Uterus (tissue), 4 donors: ENCODE data around the gene CBR4. TPM values are rescaled to one million over a fixed set of nuclear protein-coding genes. Genes with fewer than 3 reads are reported as not detected.
"Not testable (repeated sequence)": the region's sequence is repeated elsewhere in the genome, so short reads cannot be mapped to it uniquely, and the experiment has no call there.

Source experiments
- DNase-seq, 2 donors: peaks; one replicate each; pipeline ENCODE4 v3.0.0-alpha.2; 2019 to 2020
- H3K27ac ChIP-seq, 2 donors: fragments of 200-600 bp; sonication (generic); 1 replicate in 1 of 2; 2 replicates in 1 of 2; pipeline ENCODE4 v1.5.1; 2016 to 2018
- H3K27me3 ChIP-seq, 2 donors: fragments of 200-600 bp; sonication (generic); one replicate each; pipeline ENCODE4 v1.5.1; 2018 to 2019; ENCODE audit warnings: control low read depth in 1 of 2
- H3K36me3 ChIP-seq, 2 donors: fragments of 200-600 bp; sonication (generic); one replicate each; pipeline ENCODE4 v1.5.1; 2019; ENCODE audit warnings: control low read depth in 1 of 2
- H3K4me1 ChIP-seq, 2 donors: fragments of 200-600 bp; sonication (generic); one replicate each; pipeline ENCODE4 v1.5.1; 2018 to 2019; ENCODE audit warnings: control low read depth in 1 of 2
- H3K4me3 ChIP-seq, 2 donors: fragments of 200-600 bp; sonication (generic); 1 replicate in 1 of 2; 2 replicates in 1 of 2; pipeline ENCODE4 v1.5.1; 2018 to 2019; ENCODE audit warnings: mild to moderate bottlenecking in 1 of 2
- H3K9me3 ChIP-seq, 2 donors: fragments of 200-600 bp; sonication (generic); one replicate each; pipeline ENCODE4 v1.5.1; 2019; ENCODE audit warnings: control low read depth in 1 of 2
- CTCF ChIP-seq, 4 experiments: fragments of 200-600 bp in 2 of 4; fragments of 450-650 bp in 2 of 4; sonication (generic) in 2 of 4; IDR thresholded peaks; one replicate each; pipeline ENCODE4 v1.5.1; 2016 to 2019; ENCODE audit warnings: antibody characterized with exemption in 4 of 4, mild to moderate bottlenecking in 2 of 4, moderate library complexity in 1 of 4
- POLR2A ChIP-seq, 2 donors: fragments of 450-650 bp; IDR thresholded peaks; one replicate each; pipeline ENCODE4 v1.6.1; 2016; ENCODE audit warnings: antibody characterized with exemption in 2 of 2, mild to moderate bottlenecking in 1 of 2, moderate library complexity in 1 of 2
- intact Hi-C: fragments of 100-400 bp; cut with DNase I; formaldehyde crosslinking; loops from one replicate; pipeline ENCODE4 v1.15.1; 2023; ENCODE audit warnings: low total_unique reads
- total RNA-seq, 4 donors: library from RNA; depleted of rRNA in 3 of 4; stranded (reverse); fragments of >200 nt in 3 of 4; gene quantifications; one replicate each; pipeline versions ENCODE4 v1.1.0 to v1.2.4, GENCODE V29; 2014 to 2023
- donor health status: DM: yes; HTN: yes; CAD: no.

CBR4 gene
- total RNA-seq, 4 donors from 2014 or later: 9.0 to 40.8 (median 21.6) TPM

- H3K4me1 ChIP-seq: no peaks in the 10 kb centered on the region
- H3K27ac ChIP-seq: peak overlapping the region in 1 of 2 donors; percentile 30
- DNase-seq: no peak
- TF ChIP-seq POLR2A (IDR thresholded peaks at IDR 0.05): no peak
- TF ChIP-seq CTCF (IDR thresholded peaks at IDR 0.05): no peak
- H3K9me3 ChIP-seq: no peaks in the 10 kb centered on the region
- intact Hi-C loops: no loop called here
- H3K36me3 ChIP-seq: no peaks in the 10 kb centered on the region
- no peaks in the 10 kb centered on the region for H3K27me3 ChIP-seq
- no peak overlapping the region for H3K4me3 ChIP-seq
Observed at GRCh38 chr4:168994958-168995357, 15.1 kb downstream of the CBR4 start.

DNA sequence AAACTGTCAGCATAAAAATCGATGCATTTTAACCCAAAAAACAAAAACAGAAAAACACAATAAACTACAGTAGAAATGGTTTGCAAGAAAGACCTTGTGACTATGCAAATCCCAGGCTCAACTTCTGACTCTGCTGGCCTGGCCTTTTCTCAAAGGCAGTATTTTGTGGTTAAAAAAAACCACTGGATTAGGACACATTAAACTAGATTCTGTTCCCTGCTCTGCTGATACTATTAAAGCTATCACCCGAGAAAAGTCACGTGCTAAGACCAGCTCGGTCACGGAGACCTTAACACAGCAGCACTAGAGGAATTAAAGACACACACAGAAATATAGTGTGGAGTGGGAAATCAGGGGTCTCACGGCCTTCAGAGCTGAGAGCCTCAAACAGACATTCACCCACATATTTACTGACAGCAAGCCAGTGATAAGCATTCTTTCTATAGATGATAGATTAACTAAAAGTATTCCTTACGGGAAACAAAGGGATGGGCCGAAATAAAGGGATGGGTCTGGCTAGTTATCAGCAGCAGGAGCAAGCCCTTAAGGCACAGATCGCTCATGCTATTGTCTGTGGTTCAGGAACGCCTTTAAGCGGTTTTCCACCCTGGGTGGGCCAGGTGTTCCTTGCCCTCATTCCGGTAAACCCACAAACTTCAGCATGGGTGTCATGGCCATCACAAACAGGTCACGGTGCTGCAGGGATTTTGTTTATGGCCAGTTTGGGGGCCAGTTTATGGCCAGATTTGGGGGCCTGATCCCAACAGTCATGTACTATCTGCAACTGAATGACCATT, 16.1 kb downstream of the CBR4 start:
- Histone ChIP-seq H3K27ac (peak overlapping the region; percentile 29 to 75), H3K36me3 (no peaks in the 10 kb centered on the region), H3K27me3 (no peaks in the 10 kb centered on the region), H3K4me1 (no peaks in the 10 kb centered on the region), H3K4me3 (no peak overlapping the region), H3K9me3 (no peaks in the 10 kb centered on the region)
- intact Hi-C loops: no loop called here
- TF ChIP-seq CTCF (IDR thresholded peaks at IDR 0.05) (no peak), POLR2A (IDR thresholded peaks at IDR 0.05) (no peak)
- DNase-seq: peak; percentile 31 to 32

DNA sequence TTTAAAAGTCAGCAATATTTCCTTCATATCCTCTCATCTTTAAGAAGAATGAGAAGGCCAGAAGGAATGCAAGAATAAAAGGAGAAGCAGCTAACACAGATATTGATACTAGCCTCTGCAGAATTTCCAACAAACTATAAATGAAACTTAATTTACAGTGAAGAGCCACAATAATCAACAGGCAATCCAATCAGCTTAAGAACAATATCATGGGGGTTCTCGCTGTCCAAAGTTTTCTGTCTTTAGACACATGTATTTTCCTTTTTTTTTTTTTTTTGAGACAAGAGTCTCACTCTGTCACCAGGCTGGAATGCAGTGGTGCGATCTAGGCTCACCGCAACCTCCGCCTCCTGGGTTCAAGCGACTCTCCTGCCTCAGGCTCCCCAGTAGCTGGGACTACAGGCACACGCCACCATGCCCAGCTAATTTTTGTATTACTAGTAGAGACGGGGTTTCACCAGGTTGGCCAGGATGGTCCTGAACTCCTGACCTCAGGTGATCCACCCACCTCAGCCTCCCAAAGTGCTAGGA, 17.0 kb downstream of the CBR4 start:
- H3K27me3 ChIP-seq, H3K36me3 ChIP-seq, H3K9me3 ChIP-seq, H3K4me1 ChIP-seq, intact Hi-C loops, H3K4me3 ChIP-seq, DNase-seq: not testable (repeated sequence)
- peak overlapping the region; percentile 29 to 75 for H3K27ac ChIP-seq

GRCh38 chr4:168981942-168982341, 28.1 kb downstream of the CBR4 start:
- no peak overlapping the region for H3K4me3 ChIP-seq
- H3K27me3 ChIP-seq: no peaks in the 10 kb centered on the region
- TF ChIP-seq POLR2A (IDR thresholded peaks at IDR 0.05): no peak
- TF ChIP-seq CTCF (IDR thresholded peaks at IDR 0.05): no peak
- DNase-seq: no peak
- H3K27ac ChIP-seq: no peak overlapping the region
- intact Hi-C loops: no loop called here
- H3K36me3 ChIP-seq: no peaks in the 10 kb centered on the region
- no peaks in the 10 kb centered on the region for H3K4me1 ChIP-seq
- H3K9me3 ChIP-seq: peaks cover 0 to 11% of the 10 kb centered on the region in 2 donors

- H3K4me3 ChIP-seq: no peak overlapping the region
- peaks cover 0 to 11% of the 10 kb centered on the region in 2 donors for H3K9me3 ChIP-seq
- H3K27ac ChIP-seq: no peak overlapping the region
- no peaks in the 10 kb centered on the region for H3K27me3 ChIP-seq
- DNase-seq: no peak
- TF ChIP-seq CTCF (IDR thresholded peaks at IDR 0.05): no peak
- no peak for TF ChIP-seq POLR2A (IDR thresholded peaks at IDR 0.05)
- no peaks in the 10 kb centered on the region for H3K4me1 ChIP-seq
- no peaks in the 10 kb centered on the region for H3K36me3 ChIP-seq
- intact Hi-C loops: no loop called here
Observed at GRCh38 chr4:168981460-168981859, 28.6 kb downstream of the CBR4 start.
